Omental fat pad (tissue), 4 donors: Measurements from ENCODE around the gene UQCRC1. TPM values are rescaled to one million over a fixed set of nuclear protein-coding genes. Genes with fewer than 3 reads are reported as not detected.

Experiments used
- ATAC-seq: fragments of 150-250 bp; one replicate; pipeline ENCODE4 v1.9.1; 2016; ENCODE audit warnings: mild to moderate bottlenecking, moderate library complexity; ENCODE audit not compliant: low FRiP score
- DNase-seq: peaks from one replicate; pipeline ENCODE4 v3.0.0-alpha.2; 2019; ENCODE audit warnings: low spot score
- total RNA-seq, 4 donors: library from RNA; depleted of rRNA; stranded (reverse); fragments of >200 nt; gene quantifications; one replicate each; pipeline ENCODE4 v1.1.0, GENCODE V29; 2016
- TF ChIP-seq, protein P1 (sequence below), 3 donors: fragments of 450-650 bp; IDR thresholded peaks; one replicate each; pipeline ENCODE4 v1.5.1; 2016 to 2017; ENCODE audit warnings: antibody characterized with exemption in 3 of 3, mild to moderate bottlenecking in 3 of 3, moderate library complexity in 2 of 3

The UQCRC1 gene
- total RNA-seq, 4 donors from 2014 or later: 207 to 282 (median 254) TPM

DNA sequence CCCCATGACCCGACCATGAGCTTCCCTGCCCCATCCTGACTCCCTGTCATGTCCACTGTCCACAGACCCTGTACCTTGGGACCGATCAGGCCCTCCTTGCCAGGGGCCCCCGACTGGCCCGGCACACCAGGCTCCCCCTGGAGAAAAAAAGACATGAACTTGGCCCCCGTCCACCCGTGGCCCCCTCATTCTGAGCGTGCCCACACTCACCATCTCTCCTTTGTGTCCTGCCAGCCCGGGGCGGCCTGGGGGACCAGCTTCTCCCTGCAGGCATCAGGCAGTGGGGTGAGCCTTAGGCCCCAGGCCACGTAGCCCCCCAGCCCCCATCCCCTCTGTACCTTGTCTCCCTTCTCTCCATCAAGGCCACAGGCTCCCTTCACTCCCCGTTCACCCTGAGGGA, 41.9 kb downstream of the UQCRC1 start:
- no peak for ATAC-seq
- DNase-seq: no peak
- TF ChIP-seq, protein P1, sequence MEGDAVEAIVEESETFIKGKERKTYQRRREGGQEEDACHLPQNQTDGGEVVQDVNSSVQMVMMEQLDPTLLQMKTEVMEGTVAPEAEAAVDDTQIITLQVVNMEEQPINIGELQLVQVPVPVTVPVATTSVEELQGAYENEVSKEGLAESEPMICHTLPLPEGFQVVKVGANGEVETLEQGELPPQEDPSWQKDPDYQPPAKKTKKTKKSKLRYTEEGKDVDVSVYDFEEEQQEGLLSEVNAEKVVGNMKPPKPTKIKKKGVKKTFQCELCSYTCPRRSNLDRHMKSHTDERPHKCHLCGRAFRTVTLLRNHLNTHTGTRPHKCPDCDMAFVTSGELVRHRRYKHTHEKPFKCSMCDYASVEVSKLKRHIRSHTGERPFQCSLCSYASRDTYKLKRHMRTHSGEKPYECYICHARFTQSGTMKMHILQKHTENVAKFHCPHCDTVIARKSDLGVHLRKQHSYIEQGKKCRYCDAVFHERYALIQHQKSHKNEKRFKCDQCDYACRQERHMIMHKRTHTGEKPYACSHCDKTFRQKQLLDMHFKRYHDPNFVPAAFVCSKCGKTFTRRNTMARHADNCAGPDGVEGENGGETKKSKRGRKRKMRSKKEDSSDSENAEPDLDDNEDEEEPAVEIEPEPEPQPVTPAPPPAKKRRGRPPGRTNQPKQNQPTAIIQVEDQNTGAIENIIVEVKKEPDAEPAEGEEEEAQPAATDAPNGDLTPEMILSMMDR (IDR thresholded peaks at IDR 0.05): no peak

DNA sequence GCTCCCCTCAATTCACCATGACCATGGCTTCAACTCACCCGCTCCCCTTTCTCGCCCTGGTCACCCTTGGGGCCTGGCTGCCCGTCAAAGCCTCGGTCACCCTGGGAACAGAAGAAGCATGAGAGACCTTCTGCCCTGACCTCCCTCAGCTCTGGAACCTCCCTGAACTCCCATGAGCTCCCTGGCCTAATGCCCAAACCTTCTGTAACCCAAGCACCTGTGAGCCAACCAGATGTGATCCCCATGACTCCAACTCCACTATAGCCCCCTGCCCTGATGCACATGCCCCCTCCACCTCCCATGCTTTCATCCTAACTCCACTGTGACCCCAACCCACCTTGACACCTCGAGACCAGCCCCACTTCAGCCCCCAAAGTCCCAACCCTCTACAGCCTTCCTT, 42.4 kb downstream of the UQCRC1 start:
- TF ChIP-seq, protein P1 (IDR thresholded peaks at IDR 0.05): no peak
- ATAC-seq: no peak
- no peak for DNase-seq

DNA sequence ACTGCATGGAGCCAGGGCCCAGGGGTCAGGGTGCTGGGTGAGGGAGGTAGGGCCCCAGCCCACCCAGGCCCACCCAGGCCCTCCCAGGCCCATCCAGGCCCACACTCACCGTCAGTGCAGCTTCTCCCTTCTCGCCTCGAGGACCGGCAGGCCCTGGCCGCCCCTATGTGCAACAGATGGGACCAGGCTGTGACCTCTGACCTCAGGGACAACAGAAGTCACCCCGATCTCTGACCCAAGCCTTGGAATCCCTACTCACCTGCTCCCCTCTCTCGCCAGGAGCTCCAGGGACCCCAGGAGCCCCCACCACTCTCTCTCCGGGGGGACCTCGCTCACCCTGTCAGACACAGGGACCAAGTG, 43.1 kb downstream of the UQCRC1 start:
- ATAC-seq: no peak
- TF ChIP-seq, protein P1 (IDR thresholded peaks at IDR 0.05): no peak
- DNase-seq: no peak

GRCh38 chr3:48565591-48566400, 43.6 kb downstream of the UQCRC1 start:
- no peak for ATAC-seq

DNA sequence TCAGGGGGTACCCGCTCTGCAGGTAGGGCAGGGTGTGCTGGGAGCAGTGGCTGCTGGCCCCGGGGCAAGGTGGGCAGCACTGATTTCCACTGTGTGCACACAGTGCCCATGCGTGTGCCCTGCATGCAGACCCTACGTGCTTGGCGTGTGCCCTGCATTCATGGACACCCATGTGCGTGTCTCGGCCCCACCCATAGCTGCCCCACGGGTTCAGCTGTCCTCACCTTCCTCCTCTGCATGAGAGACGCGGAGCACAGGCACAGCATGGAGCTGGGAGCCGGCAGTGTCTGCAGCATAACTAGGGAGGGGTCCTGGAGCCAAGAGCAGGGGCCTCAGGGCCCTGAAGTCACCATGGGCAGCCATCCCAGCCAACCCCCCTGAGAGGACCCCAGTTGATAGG, 44.3 kb downstream of the UQCRC1 start:
- DNase-seq (no peak), ATAC-seq (no peak)
- TF ChIP-seq, protein P1 (IDR thresholded peaks at IDR 0.05): no peak

More at GRCh38 chr3:48565591-48566400, 43.6 kb downstream of the UQCRC1 start:
- TF ChIP-seq, protein P1 (IDR thresholded peaks at IDR 0.05): no peak
- DNase-seq: no peak

DNA sequence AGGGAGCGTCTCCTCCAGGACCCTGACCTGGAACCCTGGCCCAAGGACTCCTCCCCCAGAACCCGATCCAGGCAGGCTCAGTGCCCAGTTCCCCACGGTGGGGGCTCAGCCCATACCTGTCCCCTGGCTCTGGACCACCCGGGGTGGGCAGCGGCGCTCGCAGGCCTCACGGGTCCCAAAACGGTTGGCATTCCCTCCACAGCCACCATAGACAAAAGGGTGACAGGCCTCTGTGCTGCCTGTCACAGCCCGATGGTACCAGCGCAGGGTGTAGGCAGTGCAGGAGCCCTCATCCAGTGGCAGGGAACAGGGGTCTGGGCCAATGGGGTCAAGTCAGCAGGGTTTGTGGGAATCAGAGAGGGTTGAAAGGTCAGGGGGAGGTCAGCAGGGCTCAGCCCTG, 44.8 kb downstream of the UQCRC1 start:
- DNase-seq (no peak), ATAC-seq (no peak)
- TF ChIP-seq, protein P1 (IDR thresholded peaks at IDR 0.05): no peak

- TF ChIP-seq, protein P1 (IDR thresholded peaks at IDR 0.05): no peak
- DNase-seq (no peak), ATAC-seq (no peak)
Observed at GRCh38 chr3:48564022-48564421, 45.4 kb downstream of the UQCRC1 start.
